ENCODE results near the gene EXOSC3.

GRCh38 chr9:37760416-37761161 is 24.3 kb downstream of the EXOSC3 start:
- TF ChIP-seq CTCF (IDR thresholded peaks at IDR 0.05) (no peak), POLR2A (IDR thresholded peaks at IDR 0.05) (no peak), POLR2AphosphoS5 (IDR thresholded peaks at IDR 0.05; ENCODE audit: insufficient read depth in 1 of 2, low read depth in 1 of 2) (no peak)
